Cerebellar nuclear complex (tissue), 1 donor: ENCODE data around the gene UNC119B.
"Not testable (repeated sequence)": the region's sequence is repeated elsewhere in the genome, so short reads cannot be mapped to it uniquely, and the experiment has no call there.

Experiments
- DNase-seq, 2 experiments: peaks; one replicate each; lab custom pipeline; 2025; lab: John Stamatoyannopoulos, UW

The UNC119B gene

DNA sequence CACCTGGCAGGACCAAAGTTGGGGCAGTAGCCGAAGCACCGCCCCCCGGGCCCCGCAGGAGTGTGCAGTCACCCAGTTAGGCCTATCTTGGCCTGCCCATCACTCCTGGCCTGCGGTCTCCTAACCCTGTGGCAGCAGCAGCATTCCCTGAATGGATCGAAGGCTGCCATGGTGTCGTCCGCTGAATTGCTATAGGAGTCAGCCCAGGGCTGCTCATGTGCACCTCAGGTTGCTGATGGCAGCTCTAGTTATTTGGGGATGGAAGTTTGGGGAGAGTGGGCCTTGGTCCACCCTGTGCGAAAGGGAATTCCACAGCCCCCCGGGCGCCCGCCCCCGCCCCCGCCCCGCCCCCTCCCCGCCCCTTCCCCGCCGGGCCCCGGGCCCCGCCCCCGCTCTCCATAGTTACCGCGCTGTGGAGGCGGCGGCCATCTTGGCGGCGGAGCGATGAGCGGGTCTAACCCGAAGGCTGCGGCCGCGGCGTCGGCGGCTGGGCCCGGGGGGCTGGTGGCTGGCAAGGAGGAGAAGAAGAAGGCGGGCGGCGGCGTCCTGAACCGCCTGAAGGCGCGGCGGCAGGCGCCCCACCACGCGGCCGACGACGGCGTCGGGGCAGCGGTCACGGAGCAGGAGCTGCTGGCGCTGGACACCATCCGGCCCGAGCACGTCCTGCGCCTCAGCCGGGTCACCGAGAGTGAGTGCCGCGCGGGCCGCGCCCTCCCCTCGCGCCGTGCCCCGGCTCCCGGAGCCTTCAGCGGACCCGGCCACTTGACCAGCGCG lies at the start of gene UNC119B:
Gene UNC119B, plus strand, starts transcription at position 428 of the 774 bp plus-strand sequence. Its CDS starts 17 bp downstream, at position 445.
- DNase-seq, result peak in 1 of 2 experiments; percentile 16

DNA sequence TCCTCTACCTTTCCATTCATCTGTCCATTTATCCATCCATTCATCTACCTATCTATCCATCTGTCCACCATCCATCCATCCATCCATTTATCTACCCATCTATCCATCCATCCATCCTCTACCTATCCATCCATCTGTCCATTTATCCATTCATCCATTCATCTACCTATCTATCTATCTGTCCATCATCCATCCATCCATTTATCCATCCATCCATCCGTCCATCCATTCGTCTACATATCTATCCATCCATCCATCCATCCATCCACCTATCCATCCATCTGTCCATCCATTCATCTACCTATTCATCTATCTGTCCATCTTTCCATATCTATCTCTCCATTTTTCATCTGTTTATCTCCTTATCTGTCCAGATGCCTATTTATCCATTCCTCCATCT lies 48.8 kb upstream of the UNC119B start:
- DNase-seq, result no peak

- DNase-seq, result no peak
Measured at GRCh38 chr12:120662879-120663278, 47.4 kb upstream of the UNC119B start.

- no peak for DNase-seq
Measured at GRCh38 chr12:120663741-120664140, 46.5 kb upstream of the UNC119B start.

GRCh38 chr12:120666571-120667390 lies 43.5 kb upstream of the UNC119B start:
- DNase-seq, result no peak

DNA sequence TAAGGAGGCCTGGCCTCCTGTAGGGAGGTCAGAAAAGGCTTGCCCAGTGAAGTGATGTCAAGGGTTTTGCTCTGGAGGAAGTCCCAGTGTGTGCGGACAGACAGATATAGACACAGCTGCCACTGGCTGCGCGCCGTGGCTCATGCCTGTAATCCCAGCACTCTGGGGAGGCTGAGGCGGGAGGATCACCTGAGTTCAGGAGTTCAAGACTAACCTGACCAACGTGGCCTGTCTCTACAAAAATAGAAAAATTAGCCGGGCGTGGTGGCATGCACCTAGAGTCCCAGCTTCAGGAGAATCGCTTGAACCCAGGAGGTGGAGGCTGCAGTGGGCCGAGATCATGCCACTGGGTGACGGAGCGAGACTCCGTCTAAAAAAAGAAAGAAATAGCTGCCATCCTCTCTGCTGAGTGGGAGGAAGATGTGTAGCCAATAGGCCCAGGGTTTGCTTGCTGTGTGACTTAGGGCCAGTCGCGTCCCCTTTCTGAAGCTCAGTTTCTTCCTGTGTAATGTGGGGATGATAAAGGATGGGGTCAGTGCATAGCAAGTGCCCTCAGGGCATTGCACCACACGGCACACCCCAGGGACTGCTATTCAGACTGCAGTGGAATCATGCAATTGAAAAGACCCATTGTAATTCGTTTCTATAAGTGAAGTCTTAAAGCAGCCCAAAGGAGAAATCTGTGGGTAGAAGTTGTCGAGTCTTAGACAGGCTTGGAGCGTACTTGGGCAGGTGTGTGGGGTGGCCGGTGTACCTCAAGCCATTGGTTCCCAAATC lies 42.0 kb upstream of the UNC119B start:
- DNase-seq, result no peak

GRCh38 chr12:120668868-120669840 lies 41.1 kb upstream of the UNC119B start:
- no peak for DNase-seq

DNA sequence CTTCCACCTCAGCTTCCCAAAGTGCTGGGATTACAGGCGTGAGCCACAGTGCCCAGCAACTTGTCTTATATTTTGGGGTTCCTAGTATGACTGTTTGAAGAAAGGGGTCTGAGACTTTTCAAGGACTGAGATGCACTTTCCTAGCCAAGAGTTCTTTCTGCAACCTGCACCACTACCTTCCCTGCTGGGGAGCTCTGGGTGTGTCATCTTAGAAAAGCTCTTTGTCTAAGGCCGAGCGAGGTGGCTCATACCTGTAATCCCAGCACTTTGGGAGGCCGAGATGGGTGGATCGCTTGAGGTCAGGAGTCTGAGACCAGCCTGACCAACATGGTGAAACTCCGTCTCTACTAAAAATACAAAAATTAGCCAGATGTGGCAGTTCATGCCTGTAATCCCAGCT lies 40.0 kb upstream of the UNC119B start:
- not testable (repeated sequence) for DNase-seq

- DNase-seq, result no peak
Measured at GRCh38 chr12:120670667-120671066, 39.6 kb upstream of the UNC119B start.

DNA sequence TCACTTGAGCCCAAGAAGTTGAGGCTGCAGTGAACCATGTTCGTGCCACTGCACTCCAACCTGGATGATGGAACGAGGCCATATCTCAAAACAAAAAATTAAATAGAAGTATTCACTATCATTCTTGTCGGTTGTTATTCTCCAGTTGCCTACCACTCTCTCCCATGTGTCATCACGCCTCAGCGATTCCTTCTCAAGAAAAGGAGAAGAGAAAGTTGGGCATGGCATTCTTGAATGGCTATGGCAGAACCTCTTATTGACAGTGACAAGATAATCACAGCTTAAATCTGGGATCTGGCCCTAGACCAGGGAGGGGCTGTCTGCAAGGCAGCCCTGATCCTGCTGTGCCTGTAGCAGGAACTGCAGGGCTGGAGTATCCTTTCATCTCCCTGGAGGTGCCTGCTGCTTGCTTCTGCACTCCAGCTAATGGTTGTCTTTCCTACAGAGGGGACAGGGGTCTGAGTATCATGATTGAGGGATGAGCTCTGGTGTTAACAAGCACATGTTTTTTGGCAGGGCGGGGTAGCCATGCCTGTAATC lies 36.1 kb upstream of the UNC119B start:
- DNase-seq, result no peak

- DNase-seq, result no peak
Measured at GRCh38 chr12:120677765-120678473, 32.3 kb upstream of the UNC119B start.

GRCh38 chr12:120678572-120678971 lies 31.7 kb upstream of the UNC119B start:
- DNase-seq, result no peak

- DNase-seq, result no peak
Measured at GRCh38 chr12:120680165-120680738, 30.0 kb upstream of the UNC119B start.

DNA sequence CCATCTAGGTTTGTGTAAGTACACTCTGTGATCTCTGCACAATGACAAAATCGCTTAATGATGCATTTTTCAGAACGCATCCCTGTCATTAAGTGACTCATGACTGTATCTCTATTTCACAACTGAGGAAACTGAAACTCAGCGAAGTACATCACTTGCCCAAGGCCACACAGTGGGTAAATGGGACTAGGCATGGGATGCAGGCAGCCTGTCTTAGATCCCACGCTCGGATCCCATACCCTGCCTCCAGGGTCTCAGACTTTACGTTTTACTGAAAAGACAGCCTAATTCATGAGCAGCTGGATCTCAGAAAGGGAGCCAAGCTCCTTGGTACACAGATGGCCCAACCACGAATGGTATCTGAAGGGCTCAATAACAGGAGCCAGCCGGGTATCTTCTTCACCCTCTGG lies 25.7 kb upstream of the UNC119B start:
- DNase-seq, result no peak

- DNase-seq, result no peak
Measured at GRCh38 chr12:120685522-120685921, 24.7 kb upstream of the UNC119B start.

DNA sequence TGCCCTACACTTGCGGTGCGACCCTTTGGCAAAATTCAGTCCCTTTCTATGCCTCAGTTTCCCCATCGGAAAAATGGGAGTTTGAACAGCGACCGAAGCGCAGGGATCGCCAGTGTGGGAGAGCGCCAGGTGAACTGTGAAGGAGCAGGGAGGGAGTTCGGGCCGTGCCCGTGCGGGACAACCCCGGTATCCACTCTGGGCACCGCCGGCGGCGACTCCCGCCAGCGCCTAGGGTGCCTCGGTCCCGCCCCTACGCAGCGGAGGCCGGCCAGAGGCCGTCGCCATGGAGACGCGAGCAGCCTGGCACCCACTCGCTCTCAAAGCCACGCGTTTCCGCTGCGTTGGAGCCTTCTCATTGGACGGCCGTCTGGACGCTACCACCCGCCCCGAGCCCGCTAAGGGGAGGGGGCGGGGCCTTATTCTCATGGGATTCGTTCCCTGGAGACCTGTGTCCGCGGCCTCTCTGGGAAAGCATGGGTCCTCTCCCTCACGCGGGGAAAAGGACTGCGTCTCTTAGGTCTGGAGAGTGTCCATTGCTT lies 24.0 kb upstream of the UNC119B start:
- DNase-seq, result peak in 1 of 2 experiments; percentile 89

GRCh38 chr12:120686690-120687577 lies 23.3 kb upstream of the UNC119B start, which contains the start of gene MLEC:
MLEC (plus strand) TSS chr12:120687149; CDS start chr12:120687297, 148 bp downstream.
- DNase-seq, result peak; percentile 54 to 90

DNA sequence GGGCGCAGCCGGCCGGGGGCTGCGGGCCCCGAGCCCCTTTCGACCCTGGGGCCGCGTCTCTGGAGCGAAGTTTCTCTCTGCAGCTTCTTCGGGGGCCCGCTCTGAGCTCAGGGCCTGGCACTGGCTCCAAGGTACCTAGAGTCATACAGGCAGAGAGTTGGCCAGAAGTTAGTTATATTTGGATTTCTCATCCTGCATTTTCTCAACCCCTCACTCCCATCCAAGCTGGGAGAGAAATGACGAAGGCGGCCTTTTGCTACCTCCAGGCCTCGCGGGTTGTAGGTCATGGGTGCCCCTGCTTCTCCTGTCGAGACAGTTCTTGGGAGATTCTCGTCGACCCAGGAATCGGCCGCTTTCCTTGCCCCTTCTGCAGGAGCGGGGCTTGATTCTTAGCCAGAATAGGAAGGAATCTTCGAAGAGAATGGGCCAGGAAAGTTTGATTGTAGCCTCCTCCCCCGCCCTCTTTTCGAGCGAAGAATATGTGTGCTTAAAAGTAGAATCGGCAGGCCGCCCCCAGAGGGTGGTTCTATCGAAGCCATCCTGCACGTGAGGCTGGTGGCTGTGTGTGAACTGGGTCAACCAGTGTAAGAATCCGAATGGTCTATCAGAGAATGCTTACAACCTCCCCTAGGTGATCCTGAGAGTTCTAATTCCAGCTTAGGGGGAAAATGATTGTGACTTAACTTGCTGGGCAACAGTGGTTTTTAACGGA lies 22.5 kb upstream of the UNC119B start:
- DNase-seq, result no peak
